Left ventricle myocardium superior (tissue), 1 donor: Measurements from ENCODE around the gene PPP1R12A. TPM values are rescaled to one million over a fixed set of nuclear protein-coding genes. Genes with fewer than 3 reads are reported as not detected.
A peak's percentile ranks its signal among the peaks of the same experiment; 100 is the strongest.
"Not testable (repeated sequence)": the region's sequence is repeated elsewhere in the genome, so short reads cannot be mapped to it uniquely, and the experiment has no call there.

Experiments used
- ATAC-seq: fragments of 200-7000 bp; cut with Tn5 transposase; one replicate; pipeline ENCODE4 v1.9.1; 2020; ENCODE audit warnings: mild to moderate bottlenecking, moderate library complexity
- DNase-seq: peaks from one replicate; pipeline ENCODE4 v3.0.0-alpha.2; 2020
- intact Hi-C: fragments of 100-400 bp; cut with micrococcal nuclease; formaldehyde crosslinking; loops from one replicate; pipeline ENCODE4 v1.11.0; 2022
- long read RNA-seq: library from polyadenylated mRNA; unstranded; transcript quantifications from one replicate; pipeline ENCODE4 v2.0.0, GENCODE V29; 2021
- total RNA-seq: library from RNA; stranded (reverse); fragmentation: NEBNext Ultra II Directional; extraction: Animal tissue kit (Norgen Biotek cat#: 25700); gene quantifications from one replicate; pipeline ENCODE4 v1.2.1, GENCODE V29; 2021
- donor health status: DM: no; HTN: yes; CAD: no; lungs with severe emphysema.

The PPP1R12A gene
- total RNA-seq, result 40.7 TPM
- long read RNA-seq, partial matches to known transcripts, result 26 of 85 reads
- long read RNA-seq, other reads (novel, unspliced or antisense), result 58 of 85 reads

DNA sequence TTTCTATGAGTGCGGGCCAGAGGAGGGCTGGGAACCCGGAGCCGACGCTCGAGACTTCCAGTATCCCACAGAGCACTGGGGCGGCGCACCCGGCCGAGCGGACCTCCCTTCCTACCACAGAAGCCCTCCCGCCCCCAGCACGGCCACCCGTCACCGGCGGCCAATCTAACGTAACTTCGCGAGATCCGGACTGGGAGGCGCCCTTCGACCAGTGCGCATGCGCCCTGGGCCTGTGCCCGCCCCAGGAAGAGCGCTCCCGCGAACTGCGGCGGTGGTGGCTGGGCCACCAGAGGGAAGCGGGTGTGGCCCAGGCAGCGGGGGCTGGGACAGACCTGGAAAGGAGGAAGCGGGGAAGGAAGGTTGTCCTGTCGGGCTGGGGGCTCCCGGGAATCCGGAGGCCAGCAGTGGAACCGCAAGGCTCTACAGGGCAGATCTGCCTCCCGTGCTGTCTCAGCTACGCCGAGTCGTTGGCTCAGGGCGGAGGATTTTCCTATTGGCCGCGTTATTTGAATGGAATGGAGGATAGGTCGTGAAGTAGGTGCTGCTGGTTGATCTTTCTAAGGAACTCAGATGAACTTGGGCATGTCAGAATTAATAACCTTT is at the start of gene PPP1R12A:
PPP1R12A (minus strand) TSS at position 77 of the 603 bp plus-strand sequence. CDS start 166 bp downstream, outside the sequence.
- intact Hi-C loops, result loop anchor here (10.0 kb wide), 2 partner anchors 130 to 250 kb away; no protein-coding TSS in a partner anchor
- DNase-seq (peak; percentile 98), ATAC-seq (peak; percentile 99)

DNA sequence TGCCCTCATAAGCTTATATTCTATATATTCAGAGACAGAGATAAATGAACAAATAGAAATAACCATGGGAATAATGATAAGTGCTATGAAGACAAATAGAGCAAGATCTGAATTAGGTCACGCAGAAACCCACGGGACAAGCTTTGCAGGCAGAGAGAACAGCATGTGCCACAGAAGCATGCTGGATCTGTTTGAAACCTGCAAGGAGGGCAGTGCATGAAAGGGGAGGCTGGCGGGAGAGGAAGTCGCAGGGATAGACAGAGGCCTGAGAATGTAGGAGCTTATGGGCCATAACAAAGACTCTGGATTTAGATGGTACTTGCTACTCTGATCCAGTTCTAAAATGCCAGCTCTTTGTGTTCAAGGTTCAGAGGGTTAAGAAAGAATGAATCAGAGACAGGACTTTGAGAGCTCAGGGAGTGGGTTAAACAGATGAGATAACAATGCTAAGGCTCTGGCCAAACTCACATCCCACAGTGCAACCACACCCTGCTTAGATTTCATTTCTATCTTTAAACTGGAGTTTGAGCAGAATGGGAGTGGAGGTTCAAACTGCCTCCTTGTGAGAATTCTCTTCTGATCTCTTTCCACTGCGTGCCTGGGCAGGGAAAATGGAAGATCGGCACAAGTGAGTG is 49.2 kb upstream of the PPP1R12A start:
- no peak for DNase-seq
- no peak for ATAC-seq
- intact Hi-C loops, result no loop called here

DNA sequence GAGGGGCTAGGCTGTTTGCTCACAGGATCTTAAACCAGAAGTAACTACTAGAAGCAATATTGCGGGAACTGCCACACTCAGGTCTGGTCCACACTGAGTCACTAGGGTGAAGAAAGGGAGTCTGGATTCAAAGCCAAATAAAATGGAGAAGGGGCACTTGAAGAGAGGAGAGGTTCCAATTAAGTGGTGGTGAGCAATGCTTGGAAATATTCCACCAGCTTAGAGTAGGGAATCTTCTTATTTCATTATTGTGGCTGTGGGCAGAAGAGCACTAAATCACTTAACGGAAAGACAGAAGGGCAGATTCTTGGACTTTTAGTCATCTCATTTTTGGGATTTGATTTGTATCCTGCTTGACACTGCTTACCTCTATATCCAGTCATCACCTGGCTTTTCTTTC is 48.6 kb upstream of the PPP1R12A start:
- ATAC-seq (no peak), DNase-seq (no peak)
- intact Hi-C loops, result no loop called here

DNA sequence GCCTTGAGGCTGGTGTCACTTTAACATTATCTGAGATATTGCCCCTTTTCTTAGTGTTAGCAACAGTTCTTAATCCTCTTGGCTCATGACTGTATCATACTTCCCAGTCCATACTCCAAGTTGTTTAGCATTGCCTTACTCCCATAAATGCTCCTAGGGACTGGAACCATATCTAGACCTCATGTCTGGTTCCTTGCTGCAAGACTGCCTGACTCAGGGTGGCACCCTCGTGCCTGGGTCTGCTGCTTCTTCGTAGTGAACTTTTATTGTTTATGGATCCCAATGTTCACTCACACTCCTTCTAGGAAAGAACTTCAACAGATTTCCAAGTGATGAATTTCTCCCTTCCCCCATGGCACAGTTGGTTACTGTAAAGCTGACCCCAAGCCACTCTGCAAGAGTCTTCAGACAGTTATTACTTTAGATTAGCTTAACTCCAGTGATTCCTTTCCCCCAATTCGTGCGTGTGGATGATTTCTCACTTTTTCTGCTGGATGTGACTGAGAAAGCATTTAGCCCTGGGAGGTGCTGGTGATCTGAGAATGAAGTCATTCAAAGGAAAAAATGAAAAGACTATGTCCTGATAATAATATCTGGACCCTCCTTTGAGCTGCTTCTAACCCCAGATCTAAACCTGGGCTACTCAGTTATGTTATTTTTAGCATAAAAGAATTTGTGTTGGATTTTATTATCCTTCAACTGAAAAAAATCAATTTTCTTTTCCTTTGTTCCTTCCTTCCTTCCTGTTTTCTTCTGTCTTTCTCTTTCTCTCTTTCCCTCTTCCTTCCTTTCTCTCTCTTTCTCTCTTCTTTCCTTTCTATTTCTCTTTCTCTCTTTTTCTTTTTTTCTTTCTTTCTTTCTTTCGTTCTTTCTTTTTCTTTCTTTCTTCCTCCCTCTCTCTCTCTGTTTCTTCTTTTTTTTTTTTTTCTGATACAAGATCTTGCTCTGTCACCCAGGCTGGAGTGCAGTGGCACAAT is 47.5 kb upstream of the PPP1R12A start:
- no peak for DNase-seq

DNA sequence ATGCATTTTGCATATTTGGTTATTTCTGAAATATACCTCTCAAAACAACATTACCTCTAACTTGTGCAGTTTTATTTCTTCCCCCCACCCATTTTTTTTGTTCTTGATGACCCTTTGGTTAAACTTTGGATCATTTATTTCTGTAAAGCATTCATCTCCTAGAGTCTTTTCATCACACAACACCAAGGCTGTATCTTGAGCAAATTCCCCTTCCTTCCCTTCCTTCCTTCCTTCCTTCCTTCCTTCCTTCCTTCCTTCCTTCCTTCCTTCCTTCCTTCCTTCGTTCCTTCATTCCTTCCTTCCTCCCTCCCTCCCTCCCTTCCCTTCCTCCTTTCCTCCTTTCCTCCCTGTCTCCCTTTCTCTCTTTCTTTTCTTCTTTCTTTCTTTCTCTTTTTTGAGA is 43.8 kb upstream of the PPP1R12A start:
- intact Hi-C loops, result no loop called here
- ATAC-seq, result no peak

More for the DNA sequence above, 47.5 kb upstream of the PPP1R12A start:
- intact Hi-C loops, result no loop called here
- no peak for ATAC-seq

DNA sequence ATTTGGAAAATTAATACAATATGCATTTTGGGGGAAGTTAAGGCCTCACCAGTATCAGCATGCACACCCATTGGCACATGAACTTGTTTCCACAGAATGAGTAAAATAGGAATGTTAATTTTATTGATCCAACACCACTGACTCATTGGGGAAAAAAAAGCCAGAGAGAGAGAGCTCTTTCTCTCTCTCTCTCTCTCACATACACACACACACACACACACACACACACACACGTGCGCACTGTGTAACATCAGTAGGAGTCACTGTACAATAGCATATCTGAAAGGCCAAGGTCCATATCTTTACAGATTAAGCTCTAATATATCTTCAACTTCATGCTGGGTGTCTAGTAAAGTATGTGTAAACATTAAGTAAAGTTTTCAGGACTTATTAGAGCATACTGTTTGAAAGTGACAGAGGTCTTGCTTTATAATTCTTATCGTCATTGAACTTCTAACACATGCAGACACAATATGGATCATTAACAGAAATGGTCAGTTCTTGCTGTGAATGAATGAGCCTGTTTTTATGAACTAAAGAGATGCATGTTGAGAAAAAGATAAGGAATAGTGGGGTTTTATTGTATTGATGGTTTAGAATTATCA is 43.1 kb upstream of the PPP1R12A start:
- DNase-seq, ATAC-seq, intact Hi-C loops: not testable (repeated sequence)

More for the DNA sequence above, 43.8 kb upstream of the PPP1R12A start:
- DNase-seq, result no peak

DNA sequence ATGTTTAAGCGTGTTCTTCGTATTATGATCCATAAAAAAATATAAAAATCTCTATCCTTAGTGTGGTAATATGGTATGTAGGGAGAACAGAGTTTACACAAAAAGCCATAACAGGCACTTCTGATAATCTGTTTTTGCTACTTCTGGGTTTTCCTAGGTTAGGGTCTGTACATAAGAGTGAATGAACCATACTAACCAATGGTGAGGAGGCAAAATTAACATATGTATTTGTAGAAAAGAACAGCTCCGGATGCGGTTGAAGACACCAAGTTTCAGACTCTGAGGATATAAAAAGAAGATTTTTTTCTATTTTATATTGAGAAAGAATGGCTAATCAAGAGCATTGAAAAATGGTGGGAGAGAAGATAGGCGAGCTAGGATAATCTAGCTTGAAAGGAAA is 40.2 kb upstream of the PPP1R12A start:
- intact Hi-C loops, result no loop called here
- no peak for DNase-seq
- ATAC-seq, result no peak

DNA sequence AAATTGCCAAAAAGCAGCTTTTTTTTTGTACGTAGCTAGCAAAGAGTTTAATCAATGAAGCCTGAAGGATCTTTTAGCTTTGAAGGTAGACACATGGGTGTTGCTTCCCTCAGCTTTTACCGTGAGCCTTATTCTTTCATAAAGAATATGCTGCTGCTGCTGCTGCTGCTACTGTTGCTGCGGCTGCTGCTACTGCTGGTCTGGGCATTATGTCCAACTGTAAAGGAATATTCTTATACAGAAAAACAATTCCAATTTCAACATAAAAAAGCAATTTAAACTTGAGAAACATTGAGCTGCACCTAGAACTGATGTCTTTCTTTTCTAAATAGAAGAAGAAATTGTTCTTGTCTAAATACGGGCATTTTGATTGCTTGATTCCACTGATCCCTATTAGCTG is 38.9 kb upstream of the PPP1R12A start:
- intact Hi-C loops, result no loop called here
- ATAC-seq (no peak), DNase-seq (no peak)

DNA sequence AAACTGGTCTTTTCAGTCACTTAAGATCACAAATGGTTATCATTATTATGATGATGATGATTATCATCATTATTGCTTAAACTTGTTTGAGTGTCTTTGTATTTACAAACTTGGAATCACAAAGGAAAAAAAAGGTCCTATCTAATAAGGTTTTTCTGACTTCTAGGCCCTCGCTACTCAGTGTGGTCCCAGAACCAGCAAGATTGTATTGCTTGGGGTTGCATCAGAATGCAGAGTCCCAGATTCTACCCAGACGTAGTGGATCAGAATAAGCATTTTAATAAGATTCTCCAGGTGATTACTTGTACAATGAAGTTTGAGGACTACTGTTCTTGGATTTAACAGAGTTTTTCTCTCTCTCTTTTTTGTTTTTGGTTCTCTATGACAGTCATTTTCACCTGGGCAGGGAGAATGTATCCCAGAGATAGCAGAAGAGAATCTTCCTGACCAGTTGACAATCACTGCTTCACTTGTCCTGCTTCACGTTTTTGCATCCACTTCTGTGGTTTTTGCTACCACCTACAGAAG is 29.3 kb upstream of the PPP1R12A start:
- no peak for DNase-seq
- intact Hi-C loops, result no loop called here
- ATAC-seq, result no peak

DNA sequence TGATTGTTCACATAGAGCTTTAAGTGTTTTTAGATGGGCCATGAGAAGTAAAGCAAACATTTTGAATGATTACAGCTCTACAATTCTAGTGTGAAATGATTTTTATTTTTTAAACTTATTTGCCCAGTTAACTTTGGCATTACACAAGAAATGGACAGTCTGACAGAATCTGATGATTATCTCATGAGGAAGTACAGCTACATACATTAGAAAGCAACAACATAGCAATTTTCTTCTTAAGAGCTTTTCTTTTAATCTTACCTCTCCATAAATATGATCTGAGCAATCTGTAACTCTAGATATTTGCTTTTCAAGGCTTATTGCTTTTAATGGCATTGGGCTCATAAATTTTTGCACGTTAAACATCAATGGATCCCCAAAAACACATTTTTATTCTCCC is 26.5 kb upstream of the PPP1R12A start:
- DNase-seq, result no peak
- intact Hi-C loops, result no loop called here
- ATAC-seq, result no peak

DNA sequence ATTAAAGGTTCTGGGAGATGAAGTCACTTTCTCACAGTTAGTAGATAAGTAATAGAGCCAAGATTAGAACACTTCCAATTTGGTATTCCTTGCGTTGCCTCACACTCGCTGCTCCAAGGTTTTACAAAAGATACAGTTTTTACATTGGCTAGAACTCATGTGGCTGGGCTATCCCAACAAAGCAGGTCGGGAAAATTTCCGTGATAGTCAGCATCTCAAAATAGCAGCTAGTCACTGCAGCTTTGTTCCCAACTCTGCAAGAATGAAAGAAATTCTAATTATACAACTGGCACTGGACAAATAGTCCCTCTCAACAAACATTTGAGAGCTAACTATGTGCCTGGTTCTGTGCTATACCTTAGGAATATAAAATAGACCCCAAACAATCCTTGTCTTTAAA is 24.6 kb upstream of the PPP1R12A start:
- intact Hi-C loops, result no loop called here
- ATAC-seq (peak; percentile 73), DNase-seq (no peak)

DNA sequence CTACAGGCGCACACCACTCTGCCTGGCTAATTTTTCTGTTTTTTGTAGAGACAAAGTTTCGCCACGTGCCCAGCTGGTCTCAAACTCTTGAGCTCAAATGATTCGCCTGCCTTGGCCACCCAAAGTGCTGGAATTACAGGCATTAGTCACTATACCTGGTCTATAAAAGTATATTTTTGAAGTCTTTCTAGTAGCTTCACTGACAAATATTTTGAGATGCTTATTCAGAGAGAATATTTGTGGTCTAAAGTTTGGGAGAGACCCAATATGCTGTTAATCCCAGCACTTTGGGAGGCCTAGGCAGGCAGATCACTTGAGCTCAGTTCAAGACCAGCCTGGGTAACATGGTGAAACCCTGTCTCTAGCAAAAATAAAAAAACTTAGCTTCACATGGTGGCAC is 22.0 kb upstream of the PPP1R12A start:
- ATAC-seq (no peak), DNase-seq (no peak)
- intact Hi-C loops, result no loop called here

DNA sequence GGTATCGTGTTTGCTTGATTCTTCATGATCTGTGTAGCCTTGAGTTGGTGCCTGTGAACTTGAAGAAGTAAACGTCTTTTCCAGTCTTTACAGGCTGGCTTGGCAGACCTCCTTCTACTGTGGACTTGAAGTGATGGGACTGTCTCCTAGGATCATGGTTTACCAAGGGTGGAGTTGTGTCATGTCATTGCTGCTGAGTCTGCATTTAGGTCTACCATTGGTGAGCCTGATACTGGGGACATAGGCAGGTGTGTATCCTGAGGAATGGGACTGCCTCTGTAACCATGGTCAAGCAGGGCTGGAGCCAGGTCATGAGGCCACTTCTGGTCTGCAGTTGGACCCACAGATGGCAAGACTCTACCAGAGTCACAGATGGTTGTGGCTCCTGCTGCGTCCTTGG is 20.7 kb upstream of the PPP1R12A start:
- intact Hi-C loops, result no loop called here
- ATAC-seq (no peak), DNase-seq (no peak)

DNA sequence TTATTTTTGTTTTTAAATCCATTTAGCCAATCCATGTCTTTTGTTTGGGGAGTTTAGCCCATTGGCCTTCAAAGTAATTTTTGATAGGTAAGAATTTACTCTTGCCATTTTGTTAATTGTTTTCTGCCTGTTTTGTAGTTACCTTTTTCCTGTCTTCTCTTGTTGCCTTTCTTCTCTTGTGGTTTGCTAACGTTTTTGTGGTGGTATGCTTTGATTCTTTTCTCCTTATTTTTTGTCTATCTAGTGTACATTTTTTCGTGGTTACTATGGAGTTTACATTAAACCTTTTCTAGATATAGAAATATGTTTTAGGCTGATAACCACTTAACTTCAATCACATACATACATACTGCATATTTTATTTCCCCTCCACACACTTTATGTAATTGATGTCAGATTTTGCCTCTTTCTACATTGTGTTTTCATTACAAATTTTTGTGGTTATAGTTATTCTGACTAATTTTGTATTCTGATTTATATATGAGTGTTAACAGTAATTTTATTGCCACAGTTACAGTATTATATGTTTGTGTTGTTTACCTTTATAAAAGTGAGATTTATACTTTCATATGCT is 19.2 kb upstream of the PPP1R12A start:
- DNase-seq, result no peak
- intact Hi-C loops, result no loop called here
- ATAC-seq, result no peak

DNA sequence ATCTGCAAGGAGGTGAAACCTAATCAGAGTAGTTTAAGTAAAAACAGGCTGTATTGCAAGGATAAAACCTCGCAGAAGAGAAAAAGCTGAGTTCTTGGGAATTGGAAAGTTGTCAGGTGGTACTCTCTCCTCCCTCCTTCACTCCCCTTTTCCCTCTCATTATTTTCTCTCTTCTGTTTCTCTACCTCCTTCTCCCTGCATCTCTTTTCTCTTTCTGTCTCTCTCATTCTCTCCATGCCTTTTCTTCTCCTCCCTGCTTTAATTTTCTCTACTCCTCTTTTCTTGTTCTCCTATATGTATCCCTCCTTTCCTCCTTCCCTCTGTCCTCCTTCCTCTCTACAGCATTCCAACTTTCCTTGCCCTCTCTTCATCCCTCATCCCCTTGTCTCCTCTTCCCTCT is 14.2 kb upstream of the PPP1R12A start:
- intact Hi-C loops, result no loop called here
- DNase-seq (no peak), ATAC-seq (no peak)

DNA sequence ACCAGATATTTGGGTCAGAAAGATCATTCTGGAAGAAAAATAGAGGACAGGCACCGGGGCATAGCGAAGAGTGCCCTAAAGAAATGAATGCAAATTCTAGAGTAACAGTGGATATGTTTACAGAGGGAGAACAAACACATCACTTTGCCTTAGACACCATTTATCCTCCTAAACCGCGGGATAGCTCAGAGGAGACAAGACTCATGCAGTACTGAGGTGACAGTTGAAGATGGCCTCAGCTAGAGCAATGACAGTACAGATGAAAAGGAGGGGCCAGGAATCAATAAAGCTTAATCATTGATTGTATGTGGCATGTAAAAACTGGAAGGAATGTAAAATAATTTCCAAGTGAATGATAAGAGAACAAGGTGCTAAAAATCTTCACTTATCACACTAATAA is 10.5 kb upstream of the PPP1R12A start:
- no peak for ATAC-seq
- intact Hi-C loops, result no loop called here
- DNase-seq, result no peak

DNA sequence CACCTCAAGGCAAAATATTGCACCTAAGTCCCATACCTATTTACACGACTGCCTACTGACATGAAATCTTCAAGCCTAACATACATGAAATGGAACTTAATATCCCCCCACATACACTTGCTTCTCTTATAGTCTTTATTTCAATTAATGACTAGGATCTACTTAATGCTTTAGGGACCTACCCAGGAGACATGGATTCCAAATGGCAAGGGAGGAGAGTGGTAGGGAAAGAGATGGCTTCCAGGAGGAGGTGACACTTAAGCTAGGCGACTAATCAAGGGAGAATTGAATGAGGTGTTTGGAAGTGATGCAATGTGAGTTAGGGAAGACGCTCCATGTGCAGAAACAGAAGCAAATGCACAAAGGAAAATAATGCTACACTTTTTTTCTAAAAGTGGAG is 9.7 kb upstream of the PPP1R12A start:
- intact Hi-C loops, result no loop called here
- ATAC-seq (no peak), DNase-seq (no peak)

DNA sequence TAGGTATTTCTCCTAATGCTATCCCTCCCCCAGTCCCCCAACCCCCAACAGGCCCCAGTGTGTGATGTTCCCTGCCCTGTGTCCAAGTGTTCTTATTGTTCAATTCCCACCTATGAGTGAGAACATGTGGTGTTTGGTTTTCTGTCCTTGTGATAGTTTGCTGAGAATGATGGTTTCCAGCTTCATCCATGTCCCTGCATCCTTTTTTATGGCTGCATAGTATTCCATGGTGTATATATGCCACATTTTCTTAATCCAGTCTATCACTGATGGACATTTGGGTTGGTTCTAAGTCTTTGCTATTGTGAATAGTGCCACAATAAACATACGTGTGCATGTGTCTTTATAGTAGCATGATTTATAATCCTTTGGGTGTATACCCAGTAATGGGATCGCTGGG is 7.9 kb upstream of the PPP1R12A start:
- intact Hi-C loops, DNase-seq, ATAC-seq: not testable (repeated sequence)
